T-helper 2 cell treated with Interferon-gamma antibody and Interleukin-4, amounts not matched to agents 5 μg/mL and 100 μg/mL, for 36 hours (primary cell): ENCODE data around the gene RB1.

Experiments used
- DNase-seq: peaks from one replicate; pipeline ENCODE4 v3.0.0; 2021; ENCODE audit warnings: low spot score
- H3K27ac Mint-ChIP-seq: one replicate; pipeline ENCODE4 v1.8.0; 2021; ENCODE audit warnings: mild to moderate bottlenecking, mixed read lengths
- H3K27me3 Mint-ChIP-seq: one replicate; pipeline ENCODE4 v1.8.0; 2021; ENCODE audit warnings: low read depth, mixed read lengths
- H3K36me3 Mint-ChIP-seq: one replicate; pipeline ENCODE4 v1.8.0; 2021; ENCODE audit warnings: low read depth, mixed read lengths
- H3K4me1 Mint-ChIP-seq: one replicate; pipeline ENCODE4 v1.8.0; 2021; ENCODE audit warnings: low read depth, mixed read lengths
- H3K4me3 Mint-ChIP-seq: one replicate; pipeline ENCODE4 v1.8.0; 2022; ENCODE audit warnings: mild to moderate bottlenecking, moderate library complexity, mixed read lengths
- H3K9me3 Mint-ChIP-seq: one replicate; pipeline ENCODE4 v1.8.0; 2021; ENCODE audit warnings: mixed read lengths

Gene RB1

GRCh38 chr13:48526286-48526685, 222.7 kb downstream of the RB1 start:
- peaks cover 6% of the 10 kb centered on the region for H3K27me3 Mint-ChIP-seq
- H3K4me3 Mint-ChIP-seq, result no peak overlapping the region
- no peak for DNase-seq
- H3K9me3 Mint-ChIP-seq, result no peaks in the 10 kb centered on the region
- peaks cover 31% of the 10 kb centered on the region for H3K36me3 Mint-ChIP-seq
- no peak overlapping the region for H3K27ac Mint-ChIP-seq
- H3K4me1 Mint-ChIP-seq, result peaks cover 34% of the 10 kb centered on the region

- H3K27me3 Mint-ChIP-seq, result peaks cover 6% of the 10 kb centered on the region
- no peak overlapping the region for H3K27ac Mint-ChIP-seq
- H3K36me3 Mint-ChIP-seq, result peaks cover 26% of the 10 kb centered on the region
- no peak for DNase-seq
- H3K4me1 Mint-ChIP-seq, result peaks cover 39% of the 10 kb centered on the region
- H3K9me3 Mint-ChIP-seq, result no peaks in the 10 kb centered on the region
- no peak overlapping the region for H3K4me3 Mint-ChIP-seq
Measured at GRCh38 chr13:48527955-48528354, 224.4 kb downstream of the RB1 start.

- H3K27me3 Mint-ChIP-seq, result peaks cover 4% of the 10 kb centered on the region
- DNase-seq, result no peak
- H3K4me1 Mint-ChIP-seq, result peaks cover 42% of the 10 kb centered on the region
- no peak overlapping the region for H3K27ac Mint-ChIP-seq
- no peaks in the 10 kb centered on the region for H3K9me3 Mint-ChIP-seq
- peaks cover 23% of the 10 kb centered on the region for H3K36me3 Mint-ChIP-seq
- no peak overlapping the region for H3K4me3 Mint-ChIP-seq
Measured at GRCh38 chr13:48528720-48529119, 225.2 kb downstream of the RB1 start.

- Mint-ChIP-seq H3K4me3 (peak overlapping the region; percentile 91), H3K9me3 (peaks cover 9% of the 10 kb centered on the region), H3K4me1 (peaks cover 45% of the 10 kb centered on the region), H3K27ac (no peak overlapping the region), H3K36me3 (peaks cover 23% of the 10 kb centered on the region), H3K27me3 (peaks cover 2% of the 10 kb centered on the region)
- DNase-seq, result no peak
Measured at GRCh38 chr13:48530833-48531232, 227.3 kb downstream of the RB1 start.
